HepG2 (cell line): Measurements from ENCODE around the gene NDUFS6. TPM values are rescaled to one million over a fixed set of nuclear protein-coding genes. Genes with fewer than 3 reads are reported as not detected.
A peak's percentile ranks its signal among the peaks of the same experiment; 100 is the strongest.

ENCODE experiments used
- AGO1 ChIP-seq: fragments of 200-400 bp; formaldehyde crosslinking; IDR thresholded peaks from 2 replicates; pipeline ENCODE4 v1.6.1; 2017; ENCODE audit warnings: mild to moderate bottlenecking, low read depth, low read length, moderate library complexity; ENCODE audit not compliant: poor library complexity, severe bottlenecking
- BRF2 ChIP-seq: sonication (generic); formaldehyde crosslinking; IDR thresholded peaks from 2 replicates; pipeline ENCODE4 v1.8.1; 2022; ENCODE audit warnings: mild to moderate bottlenecking, missing genetic modification reagents
- GATAD1 ChIP-seq: IDR thresholded peaks from 2 replicates; pipeline ENCODE4 v1.6.1; 2016; ENCODE audit warnings: missing genetic modification reagents, missing compliant biosample characterization
- HOXD1 ChIP-seq: sonication (generic); formaldehyde crosslinking; IDR thresholded peaks from 2 replicates; pipeline ENCODE4 v1.5.0; 2020; ENCODE audit warnings: missing genetic modification reagents
- JARID2 ChIP-seq: sonication (generic); formaldehyde crosslinking; IDR thresholded peaks from 2 replicates; pipeline ENCODE4 v1.8.1; 2023; ENCODE audit warnings: missing genetic modification reagents, inconsistent platforms; ENCODE audit not compliant: insufficient replicate concordance
- KDM6A ChIP-seq: IDR thresholded peaks from 2 replicates; pipeline ENCODE4 v1.6.1; 2016; ENCODE audit warnings: low read depth
- MAFF ChIP-seq: IDR thresholded peaks from 2 replicates; pipeline ENCODE4 v1.6.1; 2011; ENCODE audit warnings: low read depth, low read length, improper control_type of control experiment
- MTA1 ChIP-seq: sonication (generic); formaldehyde crosslinking; IDR thresholded peaks from 2 replicates; pipeline ENCODE4 v1.4.0; 2020; ENCODE audit warnings: missing genetic modification reagents, mild to moderate bottlenecking, borderline replicate concordance
- REPIN1 ChIP-seq: sonication (generic); formaldehyde crosslinking; IDR thresholded peaks from 2 replicates; pipeline ENCODE4 v1.8.0; 2022; ENCODE audit warnings: missing genetic modification reagents, low read depth, mild to moderate bottlenecking, borderline replicate concordance
- RXRA ChIP-seq: sonication (generic); formaldehyde crosslinking; IDR thresholded peaks from 2 replicates; pipeline ENCODE4 v1.5.1; 2020; ENCODE audit warnings: missing genetic modification reagents
- STAG1 ChIP-seq: sonication (generic); formaldehyde crosslinking; IDR thresholded peaks from 2 replicates; pipeline ENCODE4 v1.4.0; 2020; ENCODE audit warnings: missing genetic modification reagents
- TBX2 ChIP-seq: sonication (generic); formaldehyde crosslinking; IDR thresholded peaks from 2 replicates; pipeline ENCODE4 v1.5.0; 2020; ENCODE audit warnings: missing genetic modification reagents, mild to moderate bottlenecking, borderline replicate concordance
- TRIM24 ChIP-seq: sonication (generic); formaldehyde crosslinking; IDR thresholded peaks from 2 replicates; pipeline ENCODE4 v1.8.0; 2022; ENCODE audit warnings: mild to moderate bottlenecking, missing genetic modification reagents
- USF2 ChIP-seq, 2 experiments: sonication (generic) in 1 of 2; formaldehyde crosslinking in 1 of 2; IDR thresholded peaks; 2 replicates each; pipeline versions ENCODE4 v1.5.1 to v1.6.1; 2011 to 2020; ENCODE audit warnings: borderline replicate concordance in 1 of 2, low read depth in 1 of 2, low read length in 1 of 2, mild to moderate bottlenecking in 1 of 2, missing genetic modification reagents in 1 of 2, moderate library complexity in 1 of 2
- ZBTB39 ChIP-seq: sonication (generic); formaldehyde crosslinking; IDR thresholded peaks from 2 replicates; pipeline ENCODE4 v1.5.0; 2020; ENCODE audit warnings: missing genetic modification reagents
- ZFAT ChIP-seq: sonication (generic); formaldehyde crosslinking; conservative IDR thresholded peaks from 2 replicates; pipeline ENCODE4 v1.8.1; 2023; ENCODE audit warnings: missing genetic modification reagents, inconsistent platforms
- ZNF264 ChIP-seq: sonication (generic); formaldehyde crosslinking; IDR thresholded peaks from 2 replicates; pipeline ENCODE4 v1.4.0; 2020; ENCODE audit warnings: missing genetic modification reagents
- ZNF33A ChIP-seq: sonication (generic); formaldehyde crosslinking; IDR thresholded peaks from 2 replicates; pipeline ENCODE4 v1.5.1; 2020; ENCODE audit warnings: missing genetic modification reagents, mild to moderate bottlenecking, moderate library complexity, borderline replicate concordance
- ZNF556 ChIP-seq: sonication (generic); formaldehyde crosslinking; IDR thresholded peaks from 2 replicates; pipeline ENCODE4 v1.4.0; 2020; ENCODE audit warnings: mild to moderate bottlenecking, missing genetic modification reagents, borderline replicate concordance
- ZNF564 ChIP-seq: sonication (generic); formaldehyde crosslinking; IDR thresholded peaks from 2 replicates; pipeline ENCODE4 v1.8.1; 2023; ENCODE audit warnings: mild to moderate bottlenecking, missing genetic modification reagents
- ZNF569 ChIP-seq: sonication (generic); formaldehyde crosslinking; IDR thresholded peaks from 2 replicates; pipeline ENCODE4 v1.5.0; 2020; ENCODE audit warnings: mild to moderate bottlenecking, missing genetic modification reagents, moderate library complexity, borderline replicate concordance
- ZNF670 ChIP-seq: sonication (generic); formaldehyde crosslinking; IDR thresholded peaks from 2 replicates; pipeline ENCODE4 v1.8.0; 2022; ENCODE audit warnings: mild to moderate bottlenecking, missing genetic modification reagents, borderline replicate concordance
- ZNF709 ChIP-seq: sonication (generic); formaldehyde crosslinking; IDR thresholded peaks from 2 replicates; pipeline ENCODE4 v1.5.0; 2020; ENCODE audit warnings: mild to moderate bottlenecking, missing genetic modification reagents
- ZNF747 ChIP-seq: sonication (generic); formaldehyde crosslinking; IDR thresholded peaks from 2 replicates; pipeline ENCODE4 v1.8.1; 2023; ENCODE audit warnings: missing genetic modification reagents, mild to moderate bottlenecking, borderline replicate concordance
- ZNF816 ChIP-seq: sonication (generic); formaldehyde crosslinking; IDR thresholded peaks from 2 replicates; pipeline ENCODE4 v1.8.0; 2022; ENCODE audit warnings: missing genetic modification reagents, mild to moderate bottlenecking, borderline replicate concordance
- polyA plus RNA-seq, 8 experiments: library from polyadenylated mRNA; depleted of rRNA in 3 of 8; stranded (reverse) in 7 of 8; unstranded in 1 of 8; fragments of >200 nt; fragmentation: Illumina TruSeq in 4 of 8; extraction: Trizol in 4 of 8; gene quantifications; 2 replicates each; pipeline versions ENCODE4 v1.2.1 to v1.2.3, GENCODE V29; 2011 to 2016; ENCODE audit warnings: low read depth in 4 of 8, missing spikeins in 1 of 8, mixed read lengths in 1 of 8; ENCODE audit not compliant: insufficient read depth in 1 of 8
- total RNA-seq, 5 experiments: library from RNA; depleted of rRNA; stranded (reverse); fragments of >200 nt; fragmentation: Illumina TruSeq; extraction: Trizol; gene quantifications; 2 replicates each; pipeline ENCODE4 v1.2.3, GENCODE V29; 2016; ENCODE audit warnings: low read depth in 1 of 5

Gene NDUFS6
- total and polyA plus RNA-seq, 2 of the 13 experiments (the other 11 are each of a cell fraction or from before 2014, with no cell fraction given): 23.7 to 50.4 TPM

- TF ChIP-seq ZNF556 (CRISPR knock-in tag) (no peak), JARID2 (CRISPR knock-in tag) (no peak), ZNF569 (no peak), REPIN1 (peak; percentile 76; the same call in 1 of the 2 replicates), ZNF747 (no peak), BRF2 (CRISPR knock-in tag) (no peak), ZNF670 (CRISPR knock-in tag) (no peak), ZBTB39 (CRISPR knock-in tag) (peak; percentile 15; the same call in 1 of the 2 replicates), STAG1 (no peak), GATAD1 (no peak), RXRA (CRISPR knock-in tag) (peak; percentile 73), MAFF (no peak), HOXD1 (CRISPR knock-in tag) (no peak), ZNF33A (CRISPR knock-in tag) (no peak), KDM6A (no peak), ZNF564 (CRISPR knock-in tag) (0 out of 2 replicates have a peak, but pooled peaks have one; percentile 26), USF2 (IDR thresholded peaks at IDR 0.05; ENCODE audit: low read depth, low read length) (no peak), USF2 (CRISPR knock-in tag; IDR thresholded peaks at IDR 0.05; ENCODE audit: borderline replicate concordance) (no peak), ZFAT (CRISPR knock-in tag) (no peak), TBX2 (CRISPR knock-in tag) (peak; percentile 11; the same call in 1 of the 2 replicates), AGO1 (no peak), ZNF264 (CRISPR knock-in tag) (0 out of 2 replicates have a peak, but pooled peaks have one; percentile 40), ZNF709 (CRISPR knock-in tag) (peak; percentile 10; the same call in 1 of the 2 replicates), MTA1 (CRISPR knock-in tag) (no peak), TRIM24 (no peak), ZNF816 (peak; percentile 64; the same call in 1 of the 2 replicates)
These were observed 2.1 kb upstream of the NDUFS6 start (continued) for GRCh38 chr5:1799110-1799601.
